Forelimb muscle (tissue), 1 donor: Measurements from ENCODE around the gene KIF1A. TPM values are rescaled to one million over a fixed set of nuclear protein-coding genes. Genes with fewer than 3 reads are reported as not detected.

Experiments
- DNase-seq: peaks from one replicate; pipeline ENCODE4 v3.0.0-alpha.2; 2013; ENCODE audit warnings: low read depth
- polyA plus RNA-seq: library from polyadenylated mRNA; unstranded; fragments of 120-200 nt; gene quantifications from one replicate; pipeline ENCODE4 v1.2.1, GENCODE V29; 2013; ENCODE audit not compliant: insufficient read length

KIF1A gene
- polyA plus RNA-seq, 1 donor = 3.6 TPM

GRCh38 chr2:240799033-240799820 lies 20.8 kb downstream of the KIF1A start:
- DNase-seq = no peak

GRCh38 chr2:240798327-240798905 lies 21.6 kb downstream of the KIF1A start:
- no peak for DNase-seq

GRCh38 chr2:240797914-240798313 lies 22.1 kb downstream of the KIF1A start:
- no peak for DNase-seq

GRCh38 chr2:240797500-240797895 lies 22.5 kb downstream of the KIF1A start:
- DNase-seq = no peak

GRCh38 chr2:240796543-240797499 lies 23.2 kb downstream of the KIF1A start:
- DNase-seq = no peak

- no peak for DNase-seq
Measured at GRCh38 chr2:240795916-240796510, 24.0 kb downstream of the KIF1A start.

GRCh38 chr2:240795454-240795853 lies 24.6 kb downstream of the KIF1A start:
- no peak for DNase-seq

- no peak for DNase-seq
Measured at GRCh38 chr2:240794178-240794721, 25.8 kb downstream of the KIF1A start.

- no peak for DNase-seq
Measured at GRCh38 chr2:240793313-240794177, 26.5 kb downstream of the KIF1A start.

- no peak for DNase-seq
Measured at GRCh38 chr2:240792629-240793312, 27.2 kb downstream of the KIF1A start.

GRCh38 chr2:240791821-240792628 lies 28.0 kb downstream of the KIF1A start:
- peak; percentile 35 for DNase-seq

- DNase-seq = no peak
Measured at GRCh38 chr2:240791221-240791800, 28.7 kb downstream of the KIF1A start.

GRCh38 chr2:240790370-240791220 lies 29.4 kb downstream of the KIF1A start:
- no peak for DNase-seq

GRCh38 chr2:240789501-240790369 lies 30.3 kb downstream of the KIF1A start:
- no peak for DNase-seq

- DNase-seq = no peak
Measured at GRCh38 chr2:240789051-240789453, 31.0 kb downstream of the KIF1A start.

- DNase-seq = no peak
Measured at GRCh38 chr2:240788482-240788881, 31.5 kb downstream of the KIF1A start.
